C4-2B (cell line): Measurements from ENCODE around the gene JAKMIP2.

Experiments
- ZFX ChIP-seq: fragments of 450-650 bp; IDR thresholded peaks from 2 replicates; pipeline ENCODE4 v1.6.1; 2017
- TF ChIP-seq, protein P1 (sequence below): fragments of 450-650 bp; conservative IDR thresholded peaks from 2 replicates; pipeline ENCODE4 v1.5.1; 2017; ENCODE audit warnings: mild to moderate bottlenecking

DNA sequence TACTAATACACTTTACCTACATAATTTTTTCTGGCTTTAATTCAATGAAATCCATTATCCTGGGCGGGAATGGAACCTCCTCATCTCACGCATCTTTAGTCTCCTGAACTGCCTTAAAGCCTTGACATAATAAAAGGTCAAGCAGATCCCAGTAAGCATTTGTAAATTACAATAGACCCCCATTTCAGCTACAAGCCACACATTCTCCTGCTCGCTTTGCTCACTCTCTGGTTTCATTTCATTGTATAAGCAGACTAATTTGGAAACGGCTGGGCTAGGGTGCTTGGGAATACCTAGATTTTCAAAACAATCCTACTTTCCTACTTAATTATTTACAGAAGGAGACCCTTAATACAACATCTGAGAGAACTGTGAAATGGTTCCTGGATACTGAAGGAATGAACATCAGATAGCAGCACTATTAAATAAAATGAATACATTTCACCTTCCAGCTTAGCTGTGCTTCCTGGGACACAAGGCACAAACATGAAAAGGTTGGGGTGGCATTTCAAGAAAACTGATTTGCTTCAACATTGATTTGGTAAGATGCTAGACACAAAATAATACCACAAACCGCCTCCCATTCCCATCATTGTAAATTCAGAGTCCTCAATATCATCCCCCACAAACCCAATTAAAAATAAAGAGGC is 1.5 kb downstream of the JAKMIP2 start:
- TF ChIP-seq, protein P1, sequence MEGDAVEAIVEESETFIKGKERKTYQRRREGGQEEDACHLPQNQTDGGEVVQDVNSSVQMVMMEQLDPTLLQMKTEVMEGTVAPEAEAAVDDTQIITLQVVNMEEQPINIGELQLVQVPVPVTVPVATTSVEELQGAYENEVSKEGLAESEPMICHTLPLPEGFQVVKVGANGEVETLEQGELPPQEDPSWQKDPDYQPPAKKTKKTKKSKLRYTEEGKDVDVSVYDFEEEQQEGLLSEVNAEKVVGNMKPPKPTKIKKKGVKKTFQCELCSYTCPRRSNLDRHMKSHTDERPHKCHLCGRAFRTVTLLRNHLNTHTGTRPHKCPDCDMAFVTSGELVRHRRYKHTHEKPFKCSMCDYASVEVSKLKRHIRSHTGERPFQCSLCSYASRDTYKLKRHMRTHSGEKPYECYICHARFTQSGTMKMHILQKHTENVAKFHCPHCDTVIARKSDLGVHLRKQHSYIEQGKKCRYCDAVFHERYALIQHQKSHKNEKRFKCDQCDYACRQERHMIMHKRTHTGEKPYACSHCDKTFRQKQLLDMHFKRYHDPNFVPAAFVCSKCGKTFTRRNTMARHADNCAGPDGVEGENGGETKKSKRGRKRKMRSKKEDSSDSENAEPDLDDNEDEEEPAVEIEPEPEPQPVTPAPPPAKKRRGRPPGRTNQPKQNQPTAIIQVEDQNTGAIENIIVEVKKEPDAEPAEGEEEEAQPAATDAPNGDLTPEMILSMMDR: no peak
- no peak for TF ChIP-seq ZFX
